MCF 10A (cell line): Measurements from ENCODE around the gene KREMEN2. TPM values are rescaled to one million over a fixed set of nuclear protein-coding genes. Genes with fewer than 3 reads are reported as not detected.

Source experiments
- BruUV-seq: library from RNA; stranded (reverse); fragments of 400-500 nt; replicated peaks from 2 replicates; lab custom pipeline; 2021; lab: Mats Ljungman, UMichigan
- CTCF ChIA-PET: fragments of 300-600 bp; sonication (Branson Sonifier 250); formaldehyde crosslinking; extraction: SDS; loops from one replicate; lab custom pipeline; 2021; ENCODE audit warnings: antibody characterized with exemption, inconsistent platforms; lab: Yijun Ruan, JAX
- POLR2A ChIA-PET: fragments of 300-600, 350-650 bp; sonication (Branson Sonifier 250); formaldehyde crosslinking; extraction: SDS; loops from one replicate; lab custom pipeline; 2020; ENCODE audit warnings: antibody characterized with exemption, inconsistent platforms; lab: Yijun Ruan, JAX
- DNase-seq: peaks from one replicate; pipeline ENCODE4 v3.0.0-alpha.2; 2018; ENCODE audit not compliant: unreplicated experiment
- H3K27ac Mint-ChIP-seq: one replicate; pipeline ENCODE4 v1.8.0; 2022; ENCODE audit warnings: mild to moderate bottlenecking, low read depth, mixed read lengths; ENCODE audit not compliant: unreplicated experiment
- H3K27me3 Mint-ChIP-seq: one replicate; pipeline ENCODE4 v1.8.0; 2022; ENCODE audit warnings: mixed read lengths; ENCODE audit not compliant: insufficient read depth, unreplicated experiment
- H3K36me3 Mint-ChIP-seq: one replicate; pipeline ENCODE4 v1.8.0; 2022; ENCODE audit warnings: mild to moderate bottlenecking, moderate library complexity, mixed read lengths; ENCODE audit not compliant: insufficient read depth, unreplicated experiment
- H3K4me1 Mint-ChIP-seq: one replicate; pipeline ENCODE4 v1.8.0; 2022; ENCODE audit warnings: mixed read lengths; ENCODE audit not compliant: insufficient read depth, unreplicated experiment
- H3K4me3 Mint-ChIP-seq: one replicate; pipeline ENCODE4 v1.8.0; 2022; ENCODE audit warnings: mild to moderate bottlenecking, moderate library complexity, mixed read lengths; ENCODE audit not compliant: unreplicated experiment
- H3K9me3 Mint-ChIP-seq: one replicate; pipeline ENCODE4 v1.8.0; 2022; ENCODE audit warnings: mixed read lengths; ENCODE audit not compliant: unreplicated experiment
- CTCF ChIP-seq: fragments of 200-600 bp; IDR thresholded peaks from one replicate; pipeline ENCODE4 v1.8.0; 2022; ENCODE audit warnings: antibody characterized with exemption, mild to moderate bottlenecking; ENCODE audit not compliant: unreplicated experiment
- intact Hi-C: fragments of 100-400 bp; cut with micrococcal nuclease; formaldehyde crosslinking; loops from 2 replicates; pipeline ENCODE4 v1.14.1; 2022
- total RNA-seq: library from RNA; stranded (reverse); gene quantifications from 2 replicates; pipeline ENCODE4 v1.2.3, GENCODE V29; 2022

KREMEN2 gene
- total RNA-seq, 1 experiment from 2014 or later: 0.42 TPM

DNA sequence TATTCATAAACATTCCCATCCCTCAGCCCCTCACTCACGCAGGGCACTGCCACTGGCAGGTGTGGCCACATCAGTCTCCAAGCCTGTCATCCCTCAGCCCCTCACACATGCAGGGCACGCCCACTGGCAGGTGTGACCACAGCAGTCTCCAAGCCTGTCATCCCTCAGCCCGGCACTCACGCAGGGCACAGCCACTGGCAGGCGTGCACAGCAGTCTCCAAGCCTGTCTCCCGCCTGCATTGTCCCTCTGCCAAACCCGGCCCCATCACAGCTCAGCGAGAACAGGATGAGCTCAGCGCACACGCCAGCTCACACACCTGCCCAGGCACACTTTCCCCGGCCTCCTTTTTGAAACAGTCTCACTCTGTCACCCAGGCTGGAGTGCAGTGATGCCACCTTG lies 11.4 kb upstream of the KREMEN2 start:
- CTCF ChIA-PET: interaction anchor here (0.7 to 3.9 kb wide), 4 partner anchors 9 to 1904 kb away, joined by 3 to 27 read pairs (median 7); no protein-coding TSS in a partner anchor
- Mint-ChIP-seq H3K36me3 (peaks cover 9% of the 10 kb centered on the region), H3K9me3 (no peaks in the 10 kb centered on the region), H3K4me3 (no peak overlapping the region), H3K27me3 (peaks cover 10% of the 10 kb centered on the region), H3K4me1 (peaks cover 4% of the 10 kb centered on the region), H3K27ac (no peak overlapping the region)
- DNase-seq: no peak
- POLR2A ChIA-PET: no interaction called here
- BruUV-seq: no TSS peak
- intact Hi-C loops: no loop called here
- TF ChIP-seq CTCF: no peak

DNA sequence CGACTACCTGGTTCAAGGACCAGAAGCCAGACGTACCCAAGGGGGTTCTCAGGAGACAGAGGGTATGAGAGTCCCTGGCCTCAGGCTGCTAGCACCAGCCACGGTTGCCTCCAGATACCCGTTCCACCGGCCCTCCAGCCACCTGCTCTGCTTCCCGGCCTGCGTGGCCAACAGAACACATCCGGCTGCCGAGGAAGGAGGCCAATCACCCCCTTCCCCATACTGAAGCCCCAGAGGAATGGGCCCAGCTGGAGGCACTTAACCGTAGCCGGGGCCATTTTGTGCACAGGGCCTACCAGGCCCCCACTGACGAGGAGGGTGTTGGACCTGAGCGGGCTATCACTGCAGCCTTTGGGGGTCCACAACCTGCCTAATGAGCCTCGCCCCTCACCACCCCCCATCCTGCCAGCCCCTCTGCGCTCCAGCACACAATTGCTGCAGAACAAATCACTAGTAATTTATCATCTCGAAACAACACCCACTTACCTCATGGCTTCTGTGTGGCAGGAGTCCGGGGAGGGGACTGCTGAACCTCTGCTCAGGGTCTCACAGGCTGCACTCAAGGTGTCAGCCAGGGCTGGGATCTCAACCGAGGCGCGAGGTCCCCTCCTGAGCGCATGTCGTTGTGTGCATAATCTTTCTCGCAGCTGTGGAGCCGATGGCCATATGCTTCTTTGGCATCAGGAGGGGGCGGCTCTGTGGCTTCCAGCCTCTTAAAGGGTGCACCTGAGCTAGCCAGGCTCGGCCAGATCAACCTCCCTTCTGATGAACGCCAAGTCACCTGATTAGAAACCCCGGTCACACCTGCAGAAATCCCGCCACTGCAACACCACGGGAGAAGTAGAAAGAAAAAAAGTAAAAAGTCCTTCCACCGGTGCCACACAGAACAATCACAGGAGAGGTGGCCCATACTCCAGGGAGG lies 10.1 kb upstream of the KREMEN2 start:
- TF ChIP-seq CTCF: no peak
- Mint-ChIP-seq H3K9me3 (no peaks in the 10 kb centered on the region), H3K27me3 (peaks cover 11% of the 10 kb centered on the region), H3K4me3 (no peak overlapping the region), H3K27ac (no peak overlapping the region), H3K4me1 (peaks cover 6% of the 10 kb centered on the region), H3K36me3 (peaks cover 9% of the 10 kb centered on the region)
- no peak for DNase-seq
- POLR2A ChIA-PET: no interaction called here
- BruUV-seq: no TSS peak
- intact Hi-C loops: no loop called here
- CTCF ChIA-PET: interaction anchor here (2.0 kb wide), 1 partner anchor 27 kb away, joined by 10 read pairs; no protein-coding TSS in a partner anchor

DNA sequence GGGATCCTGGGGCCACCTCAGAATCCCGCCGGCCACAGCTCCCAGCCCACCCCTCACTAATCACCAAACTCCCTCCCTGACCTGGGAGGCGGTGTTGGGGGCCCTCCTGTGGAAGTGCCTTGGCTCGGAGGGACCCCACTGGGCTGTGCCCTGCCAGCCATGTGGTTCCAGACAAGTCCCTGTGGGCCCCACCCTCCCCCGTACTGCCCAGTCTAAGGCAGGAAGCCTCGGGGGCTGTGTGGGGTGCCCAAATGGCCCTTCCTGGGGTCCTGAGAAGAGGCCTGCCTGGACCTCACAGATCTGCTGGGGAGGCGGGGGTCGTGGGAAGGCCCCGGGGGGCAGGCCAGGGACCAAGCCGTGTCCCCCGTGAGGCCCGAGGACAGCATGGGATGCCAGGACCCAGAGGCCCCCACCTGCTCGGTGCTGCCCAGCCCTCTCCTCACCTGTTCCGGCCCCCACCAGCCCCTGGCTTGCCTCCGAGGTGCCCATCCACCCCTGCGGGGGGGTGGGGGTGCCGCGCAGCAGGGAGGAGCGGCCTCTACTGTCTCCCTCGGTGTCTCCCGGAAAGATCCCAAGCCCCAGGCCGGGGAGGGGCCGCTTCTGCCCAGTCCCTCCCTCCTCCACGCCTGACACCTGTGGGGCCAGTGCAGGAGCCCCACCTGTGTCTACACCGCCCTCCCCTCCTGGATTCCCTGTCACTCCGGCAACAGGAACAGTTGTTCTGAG lies 9.3 kb upstream of the KREMEN2 start:
- no TSS peak for BruUV-seq
- CTCF ChIA-PET: no interaction called here
- intact Hi-C loops: no loop called here
- H3K27ac Mint-ChIP-seq: no peak overlapping the region
- H3K27me3 Mint-ChIP-seq: peaks cover 11% of the 10 kb centered on the region
- H3K4me3 Mint-ChIP-seq: no peak overlapping the region
- H3K4me1 Mint-ChIP-seq: peaks cover 9% of the 10 kb centered on the region
- no peak for TF ChIP-seq CTCF
- POLR2A ChIA-PET: no interaction called here
- H3K9me3 Mint-ChIP-seq: no peaks in the 10 kb centered on the region
- no peak for DNase-seq
- peaks cover under 1% of the 10 kb centered on the region for H3K36me3 Mint-ChIP-seq

DNA sequence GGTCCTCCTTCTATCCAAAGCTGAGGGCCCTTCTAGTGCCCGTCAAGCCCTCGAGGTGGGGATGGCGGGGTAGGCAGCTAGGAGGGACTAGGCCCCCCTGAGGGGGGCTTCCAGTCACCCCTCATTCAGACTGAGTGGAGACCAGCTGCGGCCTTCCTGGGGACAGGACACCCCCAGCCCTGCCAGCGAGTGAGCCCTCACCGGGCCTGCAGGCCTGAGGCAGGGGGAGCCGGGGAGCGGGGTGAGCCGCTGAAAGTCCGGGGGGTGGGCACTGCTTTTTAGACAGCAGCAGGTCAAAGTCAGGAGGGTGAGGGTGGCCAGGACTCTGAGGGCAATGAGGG lies 8.7 kb upstream of the KREMEN2 start:
- Mint-ChIP-seq H3K4me3 (no peak overlapping the region), H3K36me3 (no peaks in the 10 kb centered on the region), H3K9me3 (no peaks in the 10 kb centered on the region), H3K27ac (no peak overlapping the region), H3K4me1 (peaks cover 9% of the 10 kb centered on the region), H3K27me3 (peaks cover 11% of the 10 kb centered on the region)
- TF ChIP-seq CTCF: no peak
- ChIA-PET CTCF (no interaction called here), POLR2A (no interaction called here)
- intact Hi-C loops: no loop called here
- no peak for DNase-seq
- no TSS peak for BruUV-seq
